IMR-90 (cell line): ENCODE measurements around the gene PANX1. TPM values are rescaled to one million over a fixed set of nuclear protein-coding genes. Genes with fewer than 3 reads are reported as not detected.

Experiments used
- ATAC-seq: fragments of 200-7000 bp; cut with Tn5 transposase; 2 replicates; pipeline ENCODE4 v1.9.1; 2020; ENCODE audit warnings: low read depth, mild to moderate bottlenecking, moderate library complexity
- BruUV-seq: library from RNA; stranded (reverse); fragments of 400-500 nt; replicated peaks from 2 replicates; lab custom pipeline; 2021; lab: Mats Ljungman, UMichigan
- CTCF ChIA-PET: fragments of 300-600 bp; formaldehyde crosslinking; extraction: SDS; loops from one replicate; lab custom pipeline; 2021; ENCODE audit warnings: antibody characterized with exemption; lab: Yijun Ruan, JAX
- POLR2A ChIA-PET: fragments of 300-600 bp; sonication (Branson Sonifier 250); formaldehyde crosslinking; loops from one replicate; lab custom pipeline; 2022; ENCODE audit warnings: antibody characterized with exemption; ENCODE audit not compliant: unreplicated experiment; lab: Charles Lee
- DNase-seq: peaks from one replicate; pipeline ENCODE4 v3.0.0; 2013
- H2AFZ ChIP-seq: replicated peaks from 2 replicates; pipeline ENCODE3; 2013; ENCODE audit warnings: low read length, mild to moderate bottlenecking; ENCODE audit not compliant: poor library complexity
- H2AK5ac ChIP-seq: 2 replicates; pipeline ENCODE4 v1.6.1; 2013; ENCODE audit warnings: low read depth, low read length, inconsistent platforms
- H2AK9ac ChIP-seq: replicated peaks from 2 replicates; pipeline ENCODE3; 2013; ENCODE audit warnings: mild to moderate bottlenecking, low read depth, low read length, moderate library complexity; ENCODE audit not compliant: poor library complexity
- H2BK120ac ChIP-seq: 2 replicates; pipeline ENCODE4 v1.6.1; 2013; ENCODE audit warnings: low read depth, low read length, inconsistent platforms
- H2BK15ac ChIP-seq: 3 replicates; pipeline ENCODE4 v1.6.1; 2013; ENCODE audit warnings: low read depth, low read length, inconsistent platforms
- H2BK20ac ChIP-seq: 2 replicates; pipeline ENCODE4 v1.6.1; 2013; ENCODE audit warnings: low read depth, mild to moderate bottlenecking, inconsistent platforms, low read length, moderate library complexity
- H2BK5ac ChIP-seq: 2 replicates; pipeline ENCODE4 v1.6.1; 2013; ENCODE audit warnings: mild to moderate bottlenecking, low read depth, low read length, inconsistent platforms; ENCODE audit not compliant: poor library complexity, severe bottlenecking
- H3K14ac ChIP-seq: replicated peaks from 2 replicates; pipeline ENCODE4 v1.6.1; 2013; ENCODE audit warnings: low read depth, low read length, inconsistent platforms
- H3K18ac ChIP-seq: 2 replicates; pipeline ENCODE4 v1.6.1; 2013; ENCODE audit warnings: low read depth, low read length, control low read depth
- H3K23ac ChIP-seq: 2 replicates; pipeline ENCODE4 v1.6.1; 2013; ENCODE audit warnings: low read depth, low read length, inconsistent platforms
- H3K27ac ChIP-seq: 2 replicates; pipeline ENCODE4 v1.5.1; 2013; ENCODE audit warnings: mild to moderate bottlenecking, control low read depth, low read length; ENCODE audit not compliant: insufficient read depth
- H3K27me3 ChIP-seq: 2 replicates; pipeline ENCODE4 v1.6.1; 2013; ENCODE audit warnings: low read length; ENCODE audit not compliant: control insufficient read depth, insufficient read depth
- H3K36me3 ChIP-seq: 2 replicates; pipeline ENCODE4 v1.6.1; 2013; ENCODE audit warnings: low read length, mixed read lengths; ENCODE audit not compliant: control insufficient read depth, insufficient read depth
- H3K4ac ChIP-seq: 2 replicates; pipeline ENCODE4 v1.6.1; 2013; ENCODE audit warnings: low read depth, low read length, inconsistent platforms
- H3K4me1 ChIP-seq: 2 replicates; pipeline ENCODE4 v1.6.1; 2013; ENCODE audit warnings: low read length, mixed read lengths; ENCODE audit not compliant: control insufficient read depth, insufficient read depth
- H3K4me2 ChIP-seq: 2 replicates; pipeline ENCODE4 v1.6.1; 2013; ENCODE audit warnings: low read depth, mild to moderate bottlenecking, control low read depth, low read length, moderate library complexity
- H3K4me3 ChIP-seq: 2 replicates; pipeline ENCODE4 v1.5.1; 2013; ENCODE audit warnings: low read depth, mild to moderate bottlenecking, control low read depth, low read length, moderate library complexity; ENCODE audit not compliant: insufficient read depth
- H3K56ac ChIP-seq: 2 replicates; pipeline ENCODE4 v1.6.1; 2013; ENCODE audit warnings: low read length, inconsistent platforms; ENCODE audit not compliant: insufficient read depth; ENCODE audit errors: extremely low read depth
- H3K79me1 ChIP-seq, 2 experiments: 2 replicates each; pipeline ENCODE4 v1.6.1; 2013; ENCODE audit warnings: low read length in 2 of 2, inconsistent platforms in 1 of 2, low read depth in 1 of 2
- H3K9ac ChIP-seq: 2 replicates; pipeline ENCODE4 v1.6.1; 2013; ENCODE audit warnings: low read depth, low read length, control low read depth
- H3K9me1 ChIP-seq: 2 replicates; pipeline ENCODE4 v1.6.1; 2013; ENCODE audit warnings: low read length, inconsistent platforms; ENCODE audit not compliant: insufficient read depth
- H3K9me3 ChIP-seq: 2 replicates; pipeline ENCODE4 v1.6.1; 2013; ENCODE audit warnings: low read length; ENCODE audit not compliant: control insufficient read depth, insufficient read depth
- H4K20me1 ChIP-seq: 2 replicates; pipeline ENCODE4 v1.6.1; 2013; ENCODE audit warnings: low read length, inconsistent platforms; ENCODE audit not compliant: insufficient read depth
- H4K5ac ChIP-seq: 2 replicates; pipeline ENCODE4 v1.6.1; 2013; ENCODE audit warnings: mild to moderate bottlenecking, low read depth, low read length, control low read depth
- H4K8ac ChIP-seq, 2 experiments: 2 replicates each; pipeline ENCODE4 v1.6.1; 2013; ENCODE audit warnings: low read depth in 2 of 2, low read length in 2 of 2, control low read depth in 1 of 2, inconsistent platforms in 1 of 2
- H4K91ac ChIP-seq: 2 replicates; pipeline ENCODE4 v1.6.1; 2013; ENCODE audit warnings: low read depth, low read length, inconsistent platforms; ENCODE audit not compliant: insufficient read depth
- BHLHE40 ChIP-seq: fragments of 150-350 bp; IDR thresholded peaks from 2 replicates; pipeline ENCODE4 v1.6.1; 2016; ENCODE audit warnings: mild to moderate bottlenecking, low read depth, low read length
- CEBPB ChIP-seq: IDR thresholded peaks from 2 replicates; pipeline ENCODE4 v1.6.1; 2012; ENCODE audit warnings: low read depth, low read length, improper control_type of control experiment
- FOS ChIP-seq: fragments of 150-350 bp; IDR thresholded peaks from 2 replicates; pipeline ENCODE4 v1.6.1; 2016; ENCODE audit warnings: low read depth, low read length
- MAZ ChIP-seq: IDR thresholded peaks from 2 replicates; pipeline ENCODE4 v1.6.1; 2012; ENCODE audit warnings: low read depth, mild to moderate bottlenecking, low read length, improper control_type of control experiment, moderate library complexity, borderline replicate concordance
- NFE2L2 ChIP-seq: fragments of 150-350 bp; IDR thresholded peaks from 2 replicates; pipeline ENCODE4 v1.6.1; 2016; ENCODE audit warnings: low read depth, mild to moderate bottlenecking, low read length
- RAD21 ChIP-seq: IDR thresholded peaks from 2 replicates; pipeline ENCODE4 v1.6.1; 2012; ENCODE audit warnings: low read length, improper control_type of control experiment
- RCOR1 ChIP-seq: IDR thresholded peaks from 2 replicates; pipeline ENCODE4 v1.6.1; 2012; ENCODE audit warnings: mild to moderate bottlenecking, low read length, improper control_type of control experiment; ENCODE audit not compliant: insufficient replicate concordance
- WGBS, 2 experiments: methylation state at CpG; one replicate each; pipeline versions ENCODE4 v1.1.5 to v1.1.7; 2013; ENCODE audit warnings: missing lambda C conversion rate in 2 of 2; ENCODE audit not compliant: insufficient read length in 1 of 2; ENCODE audit errors: extremely low coverage in 2 of 2; 5-methylcytosine and 5-hydroxymethylcytosine counted together
- dilution Hi-C: fragments of 300-500 bp; cut with HindIII; formaldehyde crosslinking; loops from one replicate; pipeline ENCODE4 v1.14.3; 2018; ENCODE audit warnings: low sequenced_read_pairs; ENCODE audit not compliant: unreplicated experiment
- in situ Hi-C: fragments of 300-500 bp; cut with MboI; formaldehyde crosslinking; loops from 3 replicates; pipeline ENCODE4 v1.14.3; 2019; ENCODE audit warnings: low sequenced_read_pairs, inconsistent platforms, mixed read lengths
- intact Hi-C: fragments of 100-400 bp; cut with micrococcal nuclease; formaldehyde crosslinking; loops from 2 replicates; pipeline ENCODE4 v1.10.0; 2022
- polyA plus RNA-seq, 3 experiments: library from polyadenylated mRNA; depleted of rRNA; stranded (reverse); fragments of >200 nt; gene quantifications; 2 replicates each; pipeline ENCODE4 v1.2.3, GENCODE V29; 2012; ENCODE audit warnings: low replicate concordance in 1 of 3
- total RNA-seq: library from RNA; depleted of rRNA; stranded (reverse); fragments of >200 nt; gene quantifications from 2 replicates; pipeline ENCODE4 v1.2.3, GENCODE V29; 2012
- TF ChIP-seq, protein P1 (sequence below): fragments of 150-350 bp; IDR thresholded peaks from 2 replicates; pipeline ENCODE4 v1.6.1; 2016; ENCODE audit warnings: low read depth, mild to moderate bottlenecking, low read length, moderate library complexity, borderline replicate concordance
- TF ChIP-seq, protein P2 (sequence below): conservative IDR thresholded peaks from 2 replicates; pipeline ENCODE4 v1.5.1; 2012; ENCODE audit warnings: mild to moderate bottlenecking, low read depth, low read length, improper control_type of control experiment

The PANX1 gene
- total and polyA plus RNA-seq, 2 of the 4 experiments (the other 2 are of a cell fraction): 29.8 to 70.8 TPM

DNA sequence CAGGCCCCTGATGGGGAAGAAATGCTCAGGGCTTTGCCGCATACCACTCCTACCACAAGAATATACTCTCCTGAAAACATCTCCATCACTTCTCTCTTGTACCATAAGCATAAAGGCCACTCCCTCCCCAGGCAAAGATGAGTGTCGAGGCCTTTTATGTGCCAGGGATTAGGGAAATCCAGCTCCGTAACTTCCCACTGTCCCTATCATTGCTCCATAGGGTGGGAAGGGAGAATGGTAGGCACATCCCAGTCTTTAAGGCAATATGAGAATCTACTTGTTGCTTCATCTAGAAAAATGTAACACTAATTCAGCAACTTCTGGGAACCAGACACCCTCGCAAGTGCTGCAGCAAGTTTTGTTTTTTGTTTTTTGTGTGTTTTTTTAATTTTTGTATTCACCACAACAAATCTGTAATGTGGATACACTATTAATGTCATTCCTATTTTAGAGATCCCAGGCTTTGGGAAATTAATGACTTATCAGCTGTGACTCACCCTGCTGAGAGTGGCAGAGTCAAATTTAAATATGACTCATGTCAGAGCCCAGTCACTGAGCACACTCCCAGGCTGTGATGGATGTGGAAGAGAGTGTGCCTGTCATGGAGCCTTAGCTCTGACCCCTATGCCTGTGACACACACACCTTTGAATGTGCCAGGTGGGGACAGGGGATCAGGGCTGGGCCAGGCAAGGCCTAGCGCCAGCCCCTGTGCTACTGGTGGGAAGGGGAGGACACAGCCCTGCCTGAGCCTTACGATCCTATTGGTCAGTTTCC is 23.4 kb downstream of the PANX1 start:
- Histone ChIP-seq H3K4me1 (peaks cover 43% of the 10 kb centered on the region), H3K4me3 (no peak overlapping the region), H2BK5ac (peak overlapping the region; percentile 61), H3K9me3 (no peaks in the 10 kb centered on the region), H2AK9ac (no peak overlapping the region), H2BK15ac (peak overlapping the region; percentile 46; the same call in 2 of the 3 replicates), H3K56ac (no peak overlapping the region), H3K27ac (peak overlapping the region; percentile 54; the same call in 1 of the 2 replicates), H2BK20ac (0 out of 2 replicates have a peak overlapping the region, but pooled peaks have one; percentile 41), H3K4me2 (peak overlapping the region; percentile 37; the same call in 1 of the 2 replicates), H4K91ac (peak overlapping the region; percentile 26; the same call in 1 of the 2 replicates), H3K23ac (peak overlapping the region; percentile 5; the same call in 1 of the 2 replicates), H3K9me1 (peaks cover 42% of the 10 kb centered on the region), H3K9ac (no peak overlapping the region), H3K79me1 (peaks cover 62 to 85% of the 10 kb centered on the region in 2 experiments), H2AFZ (no peak overlapping the region), H2BK120ac (peak overlapping the region; percentile 19; the same call in 1 of the 2 replicates), H4K5ac (no peak overlapping the region), H3K4ac (peak overlapping the region; percentile 70), H4K20me1 (peaks cover 68% of the 10 kb centered on the region), H4K8ac (0 out of 4 replicates have a peak overlapping the region, but pooled peaks of 1 of the 2 experiments have one; percentile 6), H3K27me3 (no peaks in the 10 kb centered on the region), H3K36me3 (peaks cover 9% of the 10 kb centered on the region), H3K14ac (0 out of 2 replicates have a peak overlapping the region, but pooled peaks have one; percentile 4), H2AK5ac (peak overlapping the region; percentile 50), H3K18ac (peak overlapping the region; percentile 24; the same call in 1 of the 2 replicates)
- BruUV-seq: no TSS peak
- WGBS, 2 experiments: no CpG with 5 or more reads among the region's 6 CpGs
- ChIA-PET POLR2A (no interaction called here), CTCF (no interaction called here)
- TF ChIP-seq CEBPB (peak; percentile 25; the same call in 1 of the 2 replicates), RCOR1 (peak; percentile 21), FOS (peak; percentile 99), BHLHE40 (peak; percentile 83), NFE2L2 (peak; percentile 15; the same call in 1 of the 2 replicates), MAZ (0 out of 2 replicates have a peak, but pooled peaks have one; percentile 9), RAD21 (no peak)
- TF ChIP-seq, protein P1, sequence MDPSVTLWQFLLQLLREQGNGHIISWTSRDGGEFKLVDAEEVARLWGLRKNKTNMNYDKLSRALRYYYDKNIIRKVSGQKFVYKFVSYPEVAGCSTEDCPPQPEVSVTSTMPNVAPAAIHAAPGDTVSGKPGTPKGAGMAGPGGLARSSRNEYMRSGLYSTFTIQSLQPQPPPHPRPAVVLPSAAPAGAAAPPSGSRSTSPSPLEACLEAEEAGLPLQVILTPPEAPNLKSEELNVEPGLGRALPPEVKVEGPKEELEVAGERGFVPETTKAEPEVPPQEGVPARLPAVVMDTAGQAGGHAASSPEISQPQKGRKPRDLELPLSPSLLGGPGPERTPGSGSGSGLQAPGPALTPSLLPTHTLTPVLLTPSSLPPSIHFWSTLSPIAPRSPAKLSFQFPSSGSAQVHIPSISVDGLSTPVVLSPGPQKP: no peak
- TF ChIP-seq, protein P2, sequence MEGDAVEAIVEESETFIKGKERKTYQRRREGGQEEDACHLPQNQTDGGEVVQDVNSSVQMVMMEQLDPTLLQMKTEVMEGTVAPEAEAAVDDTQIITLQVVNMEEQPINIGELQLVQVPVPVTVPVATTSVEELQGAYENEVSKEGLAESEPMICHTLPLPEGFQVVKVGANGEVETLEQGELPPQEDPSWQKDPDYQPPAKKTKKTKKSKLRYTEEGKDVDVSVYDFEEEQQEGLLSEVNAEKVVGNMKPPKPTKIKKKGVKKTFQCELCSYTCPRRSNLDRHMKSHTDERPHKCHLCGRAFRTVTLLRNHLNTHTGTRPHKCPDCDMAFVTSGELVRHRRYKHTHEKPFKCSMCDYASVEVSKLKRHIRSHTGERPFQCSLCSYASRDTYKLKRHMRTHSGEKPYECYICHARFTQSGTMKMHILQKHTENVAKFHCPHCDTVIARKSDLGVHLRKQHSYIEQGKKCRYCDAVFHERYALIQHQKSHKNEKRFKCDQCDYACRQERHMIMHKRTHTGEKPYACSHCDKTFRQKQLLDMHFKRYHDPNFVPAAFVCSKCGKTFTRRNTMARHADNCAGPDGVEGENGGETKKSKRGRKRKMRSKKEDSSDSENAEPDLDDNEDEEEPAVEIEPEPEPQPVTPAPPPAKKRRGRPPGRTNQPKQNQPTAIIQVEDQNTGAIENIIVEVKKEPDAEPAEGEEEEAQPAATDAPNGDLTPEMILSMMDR: no peak
- peak; percentile 91 for DNase-seq
- ATAC-seq: peak; percentile 82
- intact Hi-C loops: no loop called here
- in situ Hi-C loops: no loop called here
- dilution Hi-C loops: no loop called here
